Measurements from ENCODE around the gene DLG2. TPM values are rescaled to one million over a fixed set of nuclear protein-coding genes. Genes with fewer than 3 reads are reported as not detected.

Gene DLG2
- total and polyA plus RNA-seq, 7 donors, result 0.23 to 5.3 (median 3.4) TPM

DNA sequence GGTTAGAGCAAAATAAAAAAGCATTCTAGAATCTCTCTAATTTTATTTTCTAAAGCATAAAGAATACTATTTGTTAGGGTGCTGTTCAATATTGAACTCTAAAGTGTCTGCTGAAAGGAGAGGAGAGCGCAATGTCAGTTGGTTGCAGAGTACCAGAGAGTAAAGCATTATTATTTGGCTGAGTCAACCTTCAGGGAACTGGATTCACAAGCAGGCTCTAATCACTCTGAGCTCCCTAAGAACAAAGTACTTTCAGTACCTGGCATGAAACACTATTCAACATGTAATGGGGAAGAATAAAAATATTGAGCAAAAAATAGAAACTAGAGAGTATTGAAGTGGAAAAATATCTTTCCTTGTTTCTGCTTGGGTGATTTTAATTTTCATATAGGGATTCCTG, 1380.0 kb downstream of the DLG2 start:
- Histone ChIP-seq H3K4me1 (no peaks in the 10 kb centered on the region), H3K27me3 (ENCODE audit: insufficient read depth in 3 of 3, low read length in 2 of 3) (no peaks in the 10 kb centered on the region), H3K9me3 (no peaks in the 10 kb centered on the region), H3K36me3 (ENCODE audit: insufficient read depth in 1 of 2, low read depth in 1 of 2) (peaks cover 0 to 2% of the 10 kb centered on the region in 2 donors), H3K4me3 (no peak overlapping the region), H3K27ac (no peak overlapping the region)
- TF ChIP-seq, protein P1, sequence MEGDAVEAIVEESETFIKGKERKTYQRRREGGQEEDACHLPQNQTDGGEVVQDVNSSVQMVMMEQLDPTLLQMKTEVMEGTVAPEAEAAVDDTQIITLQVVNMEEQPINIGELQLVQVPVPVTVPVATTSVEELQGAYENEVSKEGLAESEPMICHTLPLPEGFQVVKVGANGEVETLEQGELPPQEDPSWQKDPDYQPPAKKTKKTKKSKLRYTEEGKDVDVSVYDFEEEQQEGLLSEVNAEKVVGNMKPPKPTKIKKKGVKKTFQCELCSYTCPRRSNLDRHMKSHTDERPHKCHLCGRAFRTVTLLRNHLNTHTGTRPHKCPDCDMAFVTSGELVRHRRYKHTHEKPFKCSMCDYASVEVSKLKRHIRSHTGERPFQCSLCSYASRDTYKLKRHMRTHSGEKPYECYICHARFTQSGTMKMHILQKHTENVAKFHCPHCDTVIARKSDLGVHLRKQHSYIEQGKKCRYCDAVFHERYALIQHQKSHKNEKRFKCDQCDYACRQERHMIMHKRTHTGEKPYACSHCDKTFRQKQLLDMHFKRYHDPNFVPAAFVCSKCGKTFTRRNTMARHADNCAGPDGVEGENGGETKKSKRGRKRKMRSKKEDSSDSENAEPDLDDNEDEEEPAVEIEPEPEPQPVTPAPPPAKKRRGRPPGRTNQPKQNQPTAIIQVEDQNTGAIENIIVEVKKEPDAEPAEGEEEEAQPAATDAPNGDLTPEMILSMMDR (IDR thresholded peaks at IDR 0.05), result no peak
- intact Hi-C loops (cut with DNase I), result no loop called here
- no peak for DNase-seq
- no peak for ATAC-seq
- WGBS, 3 donors, result 50 to 100% (median 92%) methylated on average over 1 of the region's 1 CpG

DNA sequence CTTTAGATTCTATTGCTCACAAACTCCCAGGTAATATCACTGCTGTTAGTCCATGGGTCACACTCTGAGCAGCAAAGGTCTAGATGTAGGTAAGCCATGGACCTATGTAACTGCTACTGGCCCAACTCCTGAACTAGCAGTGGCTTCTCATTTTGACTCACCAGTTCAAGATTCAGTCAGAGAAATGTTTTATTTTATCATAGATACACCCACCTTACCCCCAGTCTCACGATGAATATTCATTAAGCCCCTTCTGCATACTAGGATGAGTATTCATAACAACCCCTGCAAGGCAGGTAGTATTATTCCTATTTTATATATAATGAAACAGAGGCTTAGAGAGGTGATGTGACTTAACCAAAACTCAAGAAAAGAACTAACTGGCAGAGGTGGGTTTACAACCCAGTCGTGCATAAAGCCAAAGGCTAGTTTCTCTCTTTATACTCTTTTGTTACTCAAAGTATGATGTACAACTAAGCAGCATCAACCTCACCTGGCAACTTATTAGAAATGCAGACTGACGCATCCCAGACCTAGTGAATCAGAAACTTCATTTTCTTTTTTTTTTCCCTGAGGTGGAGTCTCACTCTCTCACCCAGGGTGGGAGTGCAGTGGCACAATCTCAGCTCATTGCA, 1383.4 kb downstream of the DLG2 start:
- Histone ChIP-seq H3K4me3 (no peak overlapping the region), H3K27me3 (ENCODE audit: insufficient read depth in 3 of 3, low read length in 2 of 3) (no peaks in the 10 kb centered on the region), H3K27ac (no peak overlapping the region), H3K9me3 (no peaks in the 10 kb centered on the region), H3K4me1 (no peaks in the 10 kb centered on the region), H3K36me3 (ENCODE audit: insufficient read depth in 1 of 2, low read depth in 1 of 2) (no peaks in the 10 kb centered on the region)
- TF ChIP-seq, protein P1 (IDR thresholded peaks at IDR 0.05), result no peak
- ATAC-seq (no peak), DNase-seq (no peak)
- 92 to 95% (median 93%) methylated on average over 3 of the region's 3 CpGs for WGBS, 3 donors
- intact Hi-C loops (cut with DNase I), result no loop called here

DNA sequence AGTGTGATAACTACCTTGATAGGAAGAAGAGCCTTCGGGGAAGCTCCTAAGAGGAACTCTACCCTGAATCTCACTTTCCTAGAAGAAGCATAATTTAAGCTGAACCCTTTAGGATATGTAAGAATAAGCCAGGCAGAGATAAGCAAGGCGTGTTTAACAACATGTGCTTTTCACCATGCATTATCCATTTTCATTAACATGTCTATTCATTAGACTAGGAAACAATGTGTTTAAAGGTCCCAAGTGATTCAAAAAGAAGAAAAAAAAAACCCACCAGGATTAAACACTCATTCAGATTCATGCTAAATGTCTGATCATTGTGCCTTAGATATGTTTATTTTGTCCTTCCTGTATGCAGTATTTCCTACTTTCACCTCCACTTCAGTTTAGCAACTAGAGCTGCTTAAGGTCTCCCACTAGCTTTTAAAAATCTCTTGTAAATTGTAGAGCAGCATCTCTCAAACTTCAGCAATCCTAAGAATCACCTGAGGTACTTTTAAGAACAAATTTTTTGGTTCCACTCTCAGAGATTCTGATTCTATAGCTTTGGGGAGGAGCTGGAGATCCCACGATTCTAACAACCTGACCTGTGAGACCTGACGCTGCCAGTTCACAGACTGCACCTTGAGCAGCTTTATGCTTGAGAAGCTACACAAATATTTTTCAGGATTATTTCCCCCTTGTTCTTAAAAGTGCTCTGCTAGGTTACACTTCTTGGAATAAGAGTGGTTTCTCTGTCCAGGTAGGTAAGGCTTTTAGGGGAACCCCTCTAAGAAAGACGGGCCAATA, 1385.6 kb downstream of the DLG2 start:
- Histone ChIP-seq H3K4me3 (no peak overlapping the region), H3K36me3 (ENCODE audit: insufficient read depth in 1 of 2, low read depth in 1 of 2) (no peaks in the 10 kb centered on the region), H3K27ac (no peak overlapping the region), H3K27me3 (ENCODE audit: insufficient read depth in 3 of 3, low read length in 2 of 3) (no peaks in the 10 kb centered on the region), H3K4me1 (no peaks in the 10 kb centered on the region), H3K9me3 (no peaks in the 10 kb centered on the region)
- no peak for ATAC-seq
- intact Hi-C loops (cut with DNase I), result no loop called here
- 80 to 84% (median 83%) methylated on average over 5 of the region's 5 CpGs for WGBS, 3 donors
- TF ChIP-seq, protein P1 (IDR thresholded peaks at IDR 0.05), result no peak
- DNase-seq, result no peak

DNA sequence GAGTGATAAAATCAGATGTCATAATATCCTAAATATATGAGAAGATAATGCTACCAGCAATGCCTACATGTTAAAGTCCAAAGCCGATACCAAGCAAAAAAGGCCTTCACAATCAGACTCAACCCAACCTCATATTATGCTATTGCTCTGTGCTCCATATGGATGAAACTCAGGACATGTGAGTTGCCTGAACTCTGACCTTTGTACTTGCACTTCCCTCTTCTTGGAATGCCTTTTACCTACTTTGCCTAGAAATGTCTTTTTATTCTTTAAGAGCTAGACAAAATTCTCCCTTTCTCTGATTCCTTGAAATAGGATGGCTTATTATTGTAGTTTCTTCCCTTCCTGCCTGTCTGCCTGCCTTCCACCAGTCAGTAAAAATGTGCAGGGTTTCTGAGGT, 1386.3 kb downstream of the DLG2 start:
- H3K9me3 ChIP-seq, result no peaks in the 10 kb centered on the region
- H3K27me3 ChIP-seq (ENCODE audit: insufficient read depth in 3 of 3, low read length in 2 of 3), result no peaks in the 10 kb centered on the region
- intact Hi-C loops (cut with DNase I), result no loop called here
- 92 to 96% (median 96%) methylated on average over 1 of the region's 1 CpG for whole genome bisulfite sequencing, 3 donors
- TF ChIP-seq, protein P1 (IDR thresholded peaks at IDR 0.05), result no peak
- H3K4me1 ChIP-seq, result no peaks in the 10 kb centered on the region
- no peak for ATAC-seq
- no peak overlapping the region for H3K4me3 ChIP-seq
- H3K36me3 ChIP-seq (ENCODE audit: insufficient read depth in 1 of 2, low read depth in 1 of 2), result no peaks in the 10 kb centered on the region
- H3K27ac ChIP-seq, result no peak overlapping the region
- no peak for DNase-seq
